Measurements from ENCODE around the gene RPL7L1. TPM values are rescaled to one million over a fixed set of nuclear protein-coding genes. Genes with fewer than 3 reads are reported as not detected.
"Not testable (repeated sequence)": the region's sequence is repeated elsewhere in the genome, so short reads cannot be mapped to it uniquely, and the experiment has no call there.

Gene RPL7L1
- total RNA-seq, 1 donor from 2014 or later: 40.1 TPM

GRCh38 chr6:42890311-42891198 lies 11.1 kb downstream of the RPL7L1 start:
- peak; percentile 98 for ATAC-seq
- DNase-seq (ENCODE audit: low spot score): peak; percentile 95

- no peak for ATAC-seq
- no peak for DNase-seq (ENCODE audit: low spot score)
These were observed 11.8 kb downstream of the RPL7L1 start for GRCh38 chr6:42891199-42891722.

DNA sequence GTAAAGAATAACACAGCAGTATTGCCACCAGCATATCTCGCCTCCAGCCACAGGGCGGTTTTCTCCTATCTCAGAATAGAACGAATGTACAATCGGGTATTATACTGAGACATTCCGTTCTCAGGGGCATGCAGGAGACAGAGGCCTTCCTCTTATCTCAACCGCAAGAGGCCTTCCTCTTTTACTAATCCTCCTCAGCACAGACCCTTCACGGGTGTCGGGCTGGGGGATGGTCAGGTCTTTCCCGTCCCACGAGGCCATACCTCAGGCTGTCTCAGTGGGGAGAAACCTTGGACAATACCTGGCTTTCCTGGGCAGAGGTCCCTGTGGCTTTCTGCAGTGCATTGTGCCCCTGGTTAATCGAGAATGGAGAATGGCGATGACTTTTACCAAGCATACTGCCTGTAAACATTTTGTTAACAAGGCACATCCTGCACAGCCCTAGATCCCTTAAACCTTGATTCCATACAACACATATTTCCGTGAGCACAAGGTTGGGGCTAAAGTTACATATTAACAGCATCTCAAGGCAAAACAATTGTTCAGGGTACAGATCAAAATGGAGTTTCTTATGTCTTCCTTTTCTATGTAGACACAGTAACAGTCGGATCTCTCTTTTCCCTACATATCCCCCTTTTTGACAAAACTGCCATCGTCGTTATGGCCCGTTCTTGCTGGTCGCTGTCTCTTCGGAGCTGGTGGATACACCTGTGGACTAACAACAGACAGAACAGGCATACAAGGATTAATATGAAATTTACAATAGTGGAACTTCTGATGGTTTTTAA lies 14.8 kb downstream of the RPL7L1 start:
- not testable (repeated sequence) for ATAC-seq

GRCh38 chr6:42896178-42896719 lies 16.8 kb downstream of the RPL7L1 start:
- DNase-seq (ENCODE audit: low spot score) (no peak), ATAC-seq (no peak)

More for the DNA sequence above, 14.8 kb downstream of the RPL7L1 start:
- not testable (repeated sequence) for DNase-seq (ENCODE audit: low spot score)

DNA sequence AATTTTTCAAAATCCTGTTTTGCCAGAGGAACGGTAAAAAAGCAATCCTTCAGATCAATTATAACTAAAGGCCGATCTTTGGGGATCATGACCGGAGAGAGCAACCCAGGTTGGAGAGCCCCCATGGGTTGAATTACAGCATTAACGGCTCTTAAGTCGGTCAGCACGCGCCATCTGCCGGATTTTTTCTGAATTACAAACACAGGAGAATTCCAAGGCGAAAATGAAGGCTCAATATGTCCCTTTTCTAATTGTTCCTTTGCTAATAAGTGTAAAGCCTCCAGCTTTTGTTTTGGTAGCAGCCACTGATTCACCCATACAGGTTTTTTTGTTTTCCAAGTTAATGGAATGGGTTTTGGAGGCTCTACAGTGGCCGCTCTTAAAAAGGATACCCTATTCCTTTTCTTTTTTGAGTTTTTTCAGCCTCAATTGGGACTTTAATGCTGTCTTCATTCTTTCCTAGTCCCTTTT lies 19.5 kb downstream of the RPL7L1 start:
- peak; percentile 68 for DNase-seq (ENCODE audit: low spot score)
- no peak for ATAC-seq

GRCh38 chr6:42899871-42900270 lies 20.5 kb downstream of the RPL7L1 start:
- no peak for ATAC-seq
- no peak for DNase-seq (ENCODE audit: low spot score)

GRCh38 chr6:42901538-42901957 lies 22.1 kb downstream of the RPL7L1 start:
- ATAC-seq (peak; percentile 100), DNase-seq (ENCODE audit: low spot score) (peak; percentile 87)

DNA sequence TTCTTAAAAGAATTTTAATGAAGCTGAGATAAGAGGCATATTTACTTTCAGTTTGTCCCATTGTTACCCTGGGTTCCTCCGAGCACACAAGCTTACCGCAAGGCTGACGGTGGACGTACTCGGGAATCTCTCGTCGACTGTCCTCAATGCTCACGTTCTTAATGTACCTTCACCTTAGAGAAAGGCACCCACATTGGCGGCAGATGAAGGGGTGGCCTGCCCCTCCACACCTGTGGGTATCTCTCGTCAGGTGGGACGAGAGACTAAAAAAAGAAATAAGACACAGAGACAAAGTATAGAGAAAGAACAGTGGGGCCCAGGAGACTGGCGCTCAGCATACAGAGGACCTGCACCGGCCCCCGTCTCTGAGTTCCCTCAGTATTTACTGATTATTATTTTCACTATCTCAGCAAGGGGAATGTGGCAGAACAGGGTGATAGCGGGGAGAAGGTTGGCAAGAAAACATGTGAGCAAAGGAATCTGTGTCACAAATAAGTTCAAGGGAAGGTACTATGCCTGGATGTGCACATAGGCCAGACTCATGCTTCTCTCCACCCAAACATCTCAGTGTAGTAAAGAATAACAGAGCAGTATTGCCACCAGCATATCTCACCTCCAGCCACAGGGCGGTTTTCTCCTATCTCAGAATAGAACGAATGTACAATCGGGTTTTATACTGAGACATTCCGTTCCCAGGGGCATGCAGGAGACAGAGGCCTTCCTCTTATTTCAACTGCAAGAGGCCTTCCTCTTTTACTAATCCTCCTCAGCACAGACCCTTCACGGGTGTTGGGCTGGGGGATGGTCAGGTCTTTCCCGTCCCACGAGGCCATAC lies 23.2 kb downstream of the RPL7L1 start:
- DNase-seq (ENCODE audit: low spot score): not testable (repeated sequence)

DNA sequence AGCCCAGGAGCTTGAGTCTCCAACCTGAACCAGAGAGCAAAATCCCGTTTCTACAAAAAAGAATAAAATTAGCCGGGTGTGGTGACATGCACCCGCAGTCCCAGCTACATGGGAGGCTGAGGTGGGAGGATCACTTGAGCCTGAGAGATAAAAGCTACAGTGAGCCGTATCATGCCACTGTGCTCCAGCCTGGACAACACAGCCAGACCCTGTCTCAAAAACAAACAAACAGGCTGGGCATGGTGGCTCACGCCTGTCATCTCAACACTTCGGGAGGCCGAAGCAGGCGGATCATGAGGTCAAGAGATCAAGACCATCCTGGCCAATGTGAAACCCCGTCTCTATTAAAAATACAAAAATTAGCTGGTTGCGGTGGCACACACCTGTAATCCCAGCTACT lies 25.1 kb downstream of the RPL7L1 start:
- DNase-seq (ENCODE audit: low spot score): no peak
- ATAC-seq: no peak

More for the DNA sequence above, 23.2 kb downstream of the RPL7L1 start:
- ATAC-seq: peak; percentile 34

DNA sequence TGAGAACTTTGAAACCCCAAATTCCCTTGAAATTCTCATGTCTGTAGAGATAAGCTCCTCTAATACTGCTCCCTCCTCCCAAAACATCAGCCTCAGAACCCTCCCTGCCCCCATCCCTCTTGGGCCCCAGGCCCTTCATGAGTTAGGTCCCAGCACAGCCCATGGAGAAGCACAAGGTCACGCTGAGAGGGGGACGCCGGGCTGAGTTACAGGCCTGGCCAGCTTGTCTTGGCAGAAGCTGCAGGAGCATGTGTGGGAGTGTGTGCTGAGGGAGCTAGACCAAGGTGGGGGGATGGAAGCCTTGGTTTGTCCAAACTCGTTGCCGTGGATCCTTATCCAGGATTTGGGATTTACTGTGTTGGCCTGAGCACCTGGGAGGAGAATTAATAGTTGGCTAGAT lies 27.9 kb downstream of the RPL7L1 start:
- DNase-seq (ENCODE audit: low spot score) (no peak), ATAC-seq (no peak)

DNA sequence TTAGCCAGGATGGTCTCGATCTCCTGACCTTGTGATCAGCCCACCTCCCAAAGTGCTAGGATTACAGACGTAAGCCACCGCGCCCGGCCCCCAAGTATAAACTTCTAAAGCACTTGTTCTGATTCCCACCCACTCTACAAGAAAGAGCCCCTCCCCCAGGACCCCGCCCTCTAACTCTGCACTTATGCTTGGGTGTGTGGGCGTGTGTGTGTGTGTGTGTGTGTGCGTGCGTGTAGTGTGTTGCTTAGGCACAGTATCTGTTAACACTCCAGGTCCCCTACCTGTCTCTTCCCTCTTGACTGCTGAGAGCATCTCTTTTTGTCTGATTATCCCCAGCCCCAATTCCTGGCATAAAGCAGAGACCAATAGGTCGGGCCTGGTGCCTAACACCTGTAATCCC lies 30.4 kb downstream of the RPL7L1 start:
- no peak for ATAC-seq
- no peak for DNase-seq (ENCODE audit: low spot score)

- no peak for DNase-seq (ENCODE audit: low spot score)
These were observed 32.0 kb downstream of the RPL7L1 start for GRCh38 chr6:42911171-42912021.

GRCh38 chr6:42914546-42914945 lies 35.1 kb downstream of the RPL7L1 start:
- no peak for ATAC-seq
- no peak for DNase-seq (ENCODE audit: low spot score)

More at GRCh38 chr6:42911171-42912021, 32.0 kb downstream of the RPL7L1 start:
- ATAC-seq: peak; percentile 86

GRCh38 chr6:42915732-42916131 lies 36.3 kb downstream of the RPL7L1 start, which contains the start of gene PTCRA:
Gene PTCRA, plus strand, starts transcription at chr6:42916053. Its CDS starts 17 bp downstream, at chr6:42916070.
- no peak for DNase-seq (ENCODE audit: low spot score)
- ATAC-seq: no peak

GRCh38 chr6:42916288-42916687 lies 36.9 kb downstream of the RPL7L1 start:
- no peak for DNase-seq (ENCODE audit: low spot score)
- ATAC-seq: no peak

GRCh38 chr6:42921801-42922200 lies 42.4 kb downstream of the RPL7L1 start:
- ATAC-seq (no peak), DNase-seq (ENCODE audit: low spot score) (no peak)

GRCh38 chr6:42923666-42924065 lies 44.2 kb downstream of the RPL7L1 start:
- DNase-seq (ENCODE audit: low spot score) (no peak), ATAC-seq (no peak)

DNA sequence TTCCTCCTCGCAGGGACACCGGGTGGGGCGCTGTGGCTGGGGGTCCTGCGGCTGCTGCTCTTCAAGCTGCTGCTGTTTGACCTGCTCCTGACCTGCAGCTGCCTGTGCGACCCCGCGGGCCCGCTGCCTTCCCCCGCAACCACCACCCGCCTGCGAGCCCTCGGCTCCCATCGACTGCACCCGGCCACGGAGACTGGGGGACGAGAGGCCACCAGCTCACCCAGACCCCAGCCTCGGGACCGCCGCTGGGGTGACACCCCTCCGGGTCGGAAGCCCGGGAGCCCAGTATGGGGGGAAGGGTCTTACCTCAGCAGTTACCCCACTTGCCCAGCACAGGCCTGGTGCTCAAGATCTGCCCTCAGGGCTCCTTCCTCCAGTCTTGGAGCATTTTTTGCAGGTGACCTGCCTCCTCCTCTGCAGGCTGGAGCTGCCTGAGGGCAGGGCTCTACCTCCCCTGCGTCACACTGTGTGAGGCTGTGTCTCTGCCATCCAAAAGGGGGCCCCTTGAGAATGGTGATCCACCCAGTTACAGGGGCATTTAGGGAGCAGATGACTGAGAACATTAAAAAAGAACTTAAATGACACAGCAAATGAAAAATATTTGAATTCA lies 45.9 kb downstream of the RPL7L1 start:
- no peak for ATAC-seq
- DNase-seq (ENCODE audit: low spot score): no peak

Data from left lobe of liver (tissue), 2 donors.